RWPE2 (cell line): ENCODE results near the gene IFNG.
A peak's percentile ranks its signal among the peaks of the same experiment; 100 is the strongest.

ENCODE experiments used
- ATAC-seq: fragments of 200-7000 bp; cut with Tn5 transposase; 3 replicates; pipeline ENCODE4 v1.9.1; 2021; ENCODE audit warnings: low read depth
- DNase-seq: peaks from one replicate; pipeline ENCODE4 v3.0.0-alpha.2; 2020; ENCODE audit warnings: low spot score
- H3K27ac ChIP-seq: fragments of 450-650 bp; 2 replicates; pipeline ENCODE4 v1.5.1; 2017; ENCODE audit warnings: mild to moderate bottlenecking; ENCODE audit not compliant: poor library complexity, severe bottlenecking
- H3K27me3 ChIP-seq: fragments of 250-450 bp; sonication (Bioruptor Pico); 2 replicates; pipeline ENCODE4 v1.5.1; 2021; ENCODE audit warnings: mild to moderate bottlenecking, moderate library complexity; ENCODE audit not compliant: insufficient read depth, poor library complexity, severe bottlenecking
- H3K36me3 ChIP-seq: fragments of 250-450 bp; sonication (Bioruptor Pico); 2 replicates; pipeline ENCODE4 v1.5.1; 2020; ENCODE audit warnings: low read depth, mild to moderate bottlenecking, moderate library complexity
- H3K4me1 ChIP-seq: fragments of 250-450 bp; sonication (Bioruptor Pico); 2 replicates; pipeline ENCODE4 v1.5.1; 2021; ENCODE audit warnings: mild to moderate bottlenecking, moderate library complexity; ENCODE audit not compliant: insufficient read depth, poor library complexity, severe bottlenecking
- H3K4me3 ChIP-seq: fragments of 250-450 bp; sonication (Bioruptor Pico); 2 replicates; pipeline ENCODE4 v1.5.1; 2021; ENCODE audit warnings: mild to moderate bottlenecking, moderate library complexity; ENCODE audit not compliant: severe bottlenecking
- H3K9me3 ChIP-seq: fragments of 250-450 bp; sonication (Bioruptor Pico); 2 replicates; pipeline ENCODE4 v1.5.1; 2021; ENCODE audit warnings: mild to moderate bottlenecking, moderate library complexity; ENCODE audit not compliant: severe bottlenecking
- TF ChIP-seq, protein P1 (sequence below): fragments of 450-650 bp; IDR thresholded peaks from one replicate; pipeline ENCODE4 v1.5.1; 2017; ENCODE audit warnings: mild to moderate bottlenecking, moderate library complexity; ENCODE audit not compliant: poor library complexity, severe bottlenecking

Gene IFNG

GRCh38 chr12:68158432-68158831, 1.1 kb downstream of the IFNG start:
- TF ChIP-seq, protein P1, sequence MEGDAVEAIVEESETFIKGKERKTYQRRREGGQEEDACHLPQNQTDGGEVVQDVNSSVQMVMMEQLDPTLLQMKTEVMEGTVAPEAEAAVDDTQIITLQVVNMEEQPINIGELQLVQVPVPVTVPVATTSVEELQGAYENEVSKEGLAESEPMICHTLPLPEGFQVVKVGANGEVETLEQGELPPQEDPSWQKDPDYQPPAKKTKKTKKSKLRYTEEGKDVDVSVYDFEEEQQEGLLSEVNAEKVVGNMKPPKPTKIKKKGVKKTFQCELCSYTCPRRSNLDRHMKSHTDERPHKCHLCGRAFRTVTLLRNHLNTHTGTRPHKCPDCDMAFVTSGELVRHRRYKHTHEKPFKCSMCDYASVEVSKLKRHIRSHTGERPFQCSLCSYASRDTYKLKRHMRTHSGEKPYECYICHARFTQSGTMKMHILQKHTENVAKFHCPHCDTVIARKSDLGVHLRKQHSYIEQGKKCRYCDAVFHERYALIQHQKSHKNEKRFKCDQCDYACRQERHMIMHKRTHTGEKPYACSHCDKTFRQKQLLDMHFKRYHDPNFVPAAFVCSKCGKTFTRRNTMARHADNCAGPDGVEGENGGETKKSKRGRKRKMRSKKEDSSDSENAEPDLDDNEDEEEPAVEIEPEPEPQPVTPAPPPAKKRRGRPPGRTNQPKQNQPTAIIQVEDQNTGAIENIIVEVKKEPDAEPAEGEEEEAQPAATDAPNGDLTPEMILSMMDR, result peak; percentile 45
- Histone ChIP-seq H3K4me3 (no peak overlapping the region), H3K4me1 (no peaks in the 10 kb centered on the region), H3K9me3 (no peaks in the 10 kb centered on the region), H3K27me3 (no peaks in the 10 kb centered on the region), H3K36me3 (no peaks in the 10 kb centered on the region), H3K27ac (no peak overlapping the region)
- DNase-seq (no peak), ATAC-seq (no peak)

DNA sequence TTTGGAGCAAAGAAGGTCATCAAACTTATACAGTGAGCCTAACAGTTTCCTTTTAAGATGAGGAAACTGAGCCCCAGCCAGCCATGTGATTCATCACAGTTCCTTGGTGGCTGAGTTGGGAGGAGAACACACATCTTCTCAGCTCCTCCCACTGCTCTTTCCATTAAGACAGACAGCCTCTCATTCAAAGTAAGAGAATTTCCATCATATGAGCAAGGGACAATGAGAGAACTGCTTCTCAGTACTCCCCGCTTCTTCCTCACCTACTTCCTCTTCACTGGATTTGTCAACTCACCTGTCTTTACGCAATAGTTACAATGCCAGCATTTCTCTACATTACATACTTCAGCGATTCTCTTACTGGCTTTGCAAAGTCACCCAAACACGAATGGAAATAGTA, 2.2 kb downstream of the IFNG start:
- H3K27ac ChIP-seq, result no peak overlapping the region
- ATAC-seq (no peak), DNase-seq (no peak)
- no peaks in the 10 kb centered on the region for H3K36me3 ChIP-seq
- H3K4me1 ChIP-seq, result no peaks in the 10 kb centered on the region
- no peaks in the 10 kb centered on the region for H3K27me3 ChIP-seq
- no peaks in the 10 kb centered on the region for H3K9me3 ChIP-seq
- TF ChIP-seq, protein P1, result no peak
- no peak overlapping the region for H3K4me3 ChIP-seq

GRCh38 chr12:68156636-68157035, 2.9 kb downstream of the IFNG start:
- H3K9me3 ChIP-seq, result no peaks in the 10 kb centered on the region
- H3K27ac ChIP-seq, result no peak overlapping the region
- DNase-seq, result no peak
- TF ChIP-seq, protein P1, result no peak
- H3K4me3 ChIP-seq, result no peak overlapping the region
- H3K36me3 ChIP-seq, result no peaks in the 10 kb centered on the region
- ATAC-seq, result no peak
- no peaks in the 10 kb centered on the region for H3K4me1 ChIP-seq
- no peaks in the 10 kb centered on the region for H3K27me3 ChIP-seq

DNA sequence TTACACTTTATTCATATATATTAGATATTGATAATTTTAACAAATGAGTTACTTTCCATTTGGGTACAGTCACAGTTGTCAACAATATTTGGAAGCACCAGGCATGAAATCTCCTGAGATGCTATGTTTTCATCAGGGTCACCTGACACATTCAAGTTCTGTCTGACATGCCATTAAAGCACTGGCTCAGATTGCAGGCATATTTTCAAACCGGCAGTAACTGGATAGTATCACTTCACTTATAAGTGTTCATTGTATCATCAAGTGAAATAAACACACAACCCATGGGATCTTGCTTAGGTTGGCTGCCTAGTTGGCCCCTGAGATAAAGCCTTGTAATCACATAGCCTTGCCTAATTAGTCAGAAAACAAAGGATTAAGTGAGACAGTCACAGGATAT, 4.8 kb downstream of the IFNG start:
- H3K4me3 ChIP-seq, result no peak overlapping the region
- DNase-seq, result no peak

DNA sequence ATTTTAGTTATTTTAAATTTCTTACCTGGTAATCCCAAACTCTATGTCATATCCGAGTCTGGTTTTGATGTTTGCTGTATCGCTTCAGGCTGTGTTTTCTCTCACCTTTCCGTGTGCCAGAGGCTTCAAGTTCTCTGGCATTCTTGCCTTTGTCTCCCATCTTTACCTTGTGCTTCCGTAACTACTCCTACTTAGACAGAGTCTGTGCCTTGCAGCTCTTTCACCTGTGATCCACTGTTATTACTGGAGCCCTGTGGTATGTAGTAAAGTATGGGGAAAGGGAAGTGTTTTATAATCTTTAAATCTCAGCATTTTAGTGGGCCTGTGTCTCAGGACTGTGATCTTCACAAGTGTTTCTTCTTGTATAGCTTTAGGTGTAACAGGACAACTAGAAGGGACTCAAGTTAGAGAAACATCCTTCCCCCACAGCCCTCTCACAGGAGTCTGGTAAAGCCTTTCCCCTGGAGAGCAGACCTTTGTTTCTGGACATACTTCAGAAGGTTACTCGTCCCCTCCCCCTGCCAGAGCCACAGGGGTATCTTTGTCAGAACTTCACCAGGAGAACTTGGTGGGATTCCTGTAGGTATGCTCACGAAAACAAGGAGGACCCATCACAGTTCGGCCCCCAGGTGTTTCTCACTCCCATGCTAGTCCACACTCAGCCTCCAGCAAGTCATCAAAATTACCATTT, 11.1 kb downstream of the IFNG start:
- Histone ChIP-seq H3K4me1 (no peaks in the 10 kb centered on the region), H3K27me3 (no peaks in the 10 kb centered on the region)
- TF ChIP-seq, protein P1, result no peak

More for the DNA sequence above, 4.8 kb downstream of the IFNG start:
- no peaks in the 10 kb centered on the region for H3K4me1 ChIP-seq
- H3K27me3 ChIP-seq, result no peaks in the 10 kb centered on the region
- no peak overlapping the region for H3K27ac ChIP-seq
- TF ChIP-seq, protein P1, result no peak
- no peak for ATAC-seq
- H3K9me3 ChIP-seq, result no peaks in the 10 kb centered on the region
- no peaks in the 10 kb centered on the region for H3K36me3 ChIP-seq

More for the DNA sequence above, 11.1 kb downstream of the IFNG start:
- Histone ChIP-seq H3K27ac (no peak overlapping the region), H3K4me3 (no peak overlapping the region), H3K36me3 (no peaks in the 10 kb centered on the region), H3K9me3 (no peaks in the 10 kb centered on the region)
- no peak for DNase-seq
- ATAC-seq, result no peak
